GM19035 (cell line): ENCODE data around the gene CBFA2T3.

Experiments
- ATAC-seq: cut with Tn5 transposase; IDR thresholded peaks from one replicate; pipeline ENCODE4 v1.9.1; 2021; ENCODE audit not compliant: unreplicated experiment

CBFA2T3 gene

GRCh38 chr16:88880226-88881006 is 96.6 kb downstream of the CBFA2T3 start:
- no peak for ATAC-seq

- ATAC-seq, result no peak
Observed at GRCh38 chr16:88879788-88880055, 97.3 kb downstream of the CBFA2T3 start.

GRCh38 chr16:88878967-88879787 is 97.8 kb downstream of the CBFA2T3 start:
- ATAC-seq, result no peak

- no peak for ATAC-seq
Observed at GRCh38 chr16:88878356-88878755, 98.7 kb downstream of the CBFA2T3 start.

- no peak for ATAC-seq
Observed at GRCh38 chr16:88877564-88878289, 99.3 kb downstream of the CBFA2T3 start.

- no peak for ATAC-seq
Observed at GRCh38 chr16:88876942-88877526, 100.0 kb downstream of the CBFA2T3 start.

GRCh38 chr16:88875703-88876234 is 101.2 kb downstream of the CBFA2T3 start:
- ATAC-seq, result no peak

- ATAC-seq, result no peak
Observed at GRCh38 chr16:88874938-88875599, 101.9 kb downstream of the CBFA2T3 start.

- ATAC-seq, result no peak
Observed at GRCh38 chr16:88872650-88873331, 104.2 kb downstream of the CBFA2T3 start.

- no peak for ATAC-seq
Observed at GRCh38 chr16:88871730-88872416, 105.1 kb downstream of the CBFA2T3 start.

- no peak for ATAC-seq
Observed at GRCh38 chr16:88871349-88871702, 105.7 kb downstream of the CBFA2T3 start.

GRCh38 chr16:88870608-88871348 is 106.2 kb downstream of the CBFA2T3 start:
- no peak for ATAC-seq

- no peak for ATAC-seq
Observed at GRCh38 chr16:88869673-88869980, 107.4 kb downstream of the CBFA2T3 start.

GRCh38 chr16:88868974-88869672 is 107.9 kb downstream of the CBFA2T3 start:
- ATAC-seq, result no peak

GRCh38 chr16:88867581-88868246 is 109.3 kb downstream of the CBFA2T3 start:
- no peak for ATAC-seq

- no peak for ATAC-seq
Observed at GRCh38 chr16:88866151-88866920, 110.7 kb downstream of the CBFA2T3 start, which contains the start of gene PABPN1L. TSS of gene PABPN1L (minus strand) at chr16:88866660. CDS start at chr16:88866606, 54 bp downstream.

GRCh38 chr16:88865742-88866141 is 111.3 kb downstream of the CBFA2T3 start:
- no peak for ATAC-seq
